HUDEP-2 (cell line): ENCODE data around the gene LYSMD3.

Source experiments
- DNase-seq, 76 experiments: peaks; one replicate each; lab custom pipeline; 2025; ENCODE audit not compliant: unreplicated experiment in 76 of 76; lab: John Stamatoyannopoulos, UW

The LYSMD3 gene

GRCh38 chr5:90548069-90548593 lies 18.7 kb upstream of the LYSMD3 start:
- peak in 2 of 76 experiments; percentile 9 to 38 for DNase-seq

- DNase-seq: no peak
These were observed 17.7 kb upstream of the LYSMD3 start for GRCh38 chr5:90547072-90547536.

DNA sequence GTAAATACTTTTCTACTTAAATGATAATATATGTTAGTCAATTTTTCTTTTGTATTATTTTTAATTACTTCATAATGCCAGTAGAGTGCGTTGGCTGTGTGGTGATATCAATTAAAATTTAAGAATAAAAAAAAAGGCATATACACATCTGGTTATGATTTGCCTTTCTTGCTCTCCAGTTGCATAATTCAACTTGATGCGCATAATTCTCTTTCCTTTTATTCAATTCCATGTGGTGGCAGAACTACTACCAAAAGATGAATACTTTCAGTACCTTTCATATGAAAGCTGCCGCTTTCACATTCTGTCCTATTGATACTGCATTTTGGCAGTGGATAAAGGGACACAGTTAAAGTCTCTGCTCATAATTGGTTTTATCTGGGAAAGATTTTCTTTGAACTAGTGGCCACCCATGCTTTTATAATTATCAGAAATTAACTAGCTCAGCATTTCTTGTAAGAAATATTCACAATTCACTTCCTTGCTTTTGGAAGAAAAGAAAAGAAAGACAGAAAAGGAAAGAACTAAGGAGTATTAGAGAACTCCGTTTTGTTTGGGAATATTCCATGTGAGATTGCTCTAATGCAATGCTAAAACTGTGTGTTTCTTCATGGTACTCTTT lies 16.9 kb upstream of the LYSMD3 start:
- no peak for DNase-seq

GRCh38 chr5:90545511-90545910 lies 16.1 kb upstream of the LYSMD3 start:
- no peak for DNase-seq

DNA sequence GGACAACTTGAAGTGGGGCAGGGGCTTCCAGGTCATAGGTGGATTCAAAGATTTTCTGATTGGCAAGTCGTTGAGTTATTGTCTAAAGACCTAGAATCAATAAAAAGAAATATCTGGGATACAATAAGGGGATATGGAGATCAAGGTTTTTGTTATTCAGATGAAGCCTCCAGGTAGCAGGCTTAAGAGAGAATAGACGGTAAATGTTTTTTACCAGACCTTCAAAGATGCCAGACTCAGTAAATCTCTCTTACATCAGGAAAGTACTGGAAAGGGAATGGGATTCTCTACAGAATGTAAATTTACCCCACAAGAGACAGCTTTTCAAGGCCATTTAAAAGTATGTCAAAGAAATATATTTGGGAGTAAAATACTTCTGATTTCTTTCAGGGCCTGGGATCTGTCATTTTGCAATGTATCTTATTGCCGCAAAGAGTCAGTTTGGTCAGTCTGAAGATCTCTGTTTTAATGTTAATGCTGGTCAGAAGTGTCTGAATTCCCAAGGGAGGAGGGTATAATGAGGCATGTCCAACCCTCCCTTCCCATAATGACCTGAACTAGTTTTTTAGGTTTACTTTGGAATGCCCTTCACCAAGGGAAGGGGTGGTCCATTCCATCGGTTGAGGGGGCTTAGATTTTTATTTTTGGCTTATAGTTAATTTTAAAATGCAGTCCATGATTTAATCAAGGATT lies 13.6 kb upstream of the LYSMD3 start:
- DNase-seq: no peak

DNA sequence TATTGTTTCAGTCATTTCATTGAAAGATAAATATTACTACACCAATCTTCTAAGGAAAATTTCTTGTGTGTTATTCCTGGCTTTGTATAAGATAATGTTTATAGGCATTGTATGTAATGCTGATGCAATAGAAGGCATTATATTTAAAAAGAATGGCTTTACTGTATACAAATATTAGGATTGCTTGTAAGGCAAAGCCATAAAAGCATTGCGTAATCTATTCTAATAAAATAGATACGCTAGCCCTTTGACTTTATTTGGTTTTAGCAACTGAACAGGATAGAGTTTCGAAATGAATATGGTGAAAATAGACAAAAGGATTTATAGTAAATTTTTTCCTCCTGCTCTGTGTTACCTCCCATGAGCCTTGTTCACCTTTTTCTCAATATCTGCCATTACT lies 5.5 kb upstream of the LYSMD3 start:
- no peak for DNase-seq

GRCh38 chr5:90533794-90534193 lies 4.4 kb upstream of the LYSMD3 start:
- no peak for DNase-seq

GRCh38 chr5:90530736-90531487 lies 1.5 kb upstream of the LYSMD3 start:
- DNase-seq: no peak

- DNase-seq: peak in 72 of 76 experiments; percentile 5 to 81 (median 53)
These were observed 724 bp upstream of the LYSMD3 start for GRCh38 chr5:90529939-90530677.

DNA sequence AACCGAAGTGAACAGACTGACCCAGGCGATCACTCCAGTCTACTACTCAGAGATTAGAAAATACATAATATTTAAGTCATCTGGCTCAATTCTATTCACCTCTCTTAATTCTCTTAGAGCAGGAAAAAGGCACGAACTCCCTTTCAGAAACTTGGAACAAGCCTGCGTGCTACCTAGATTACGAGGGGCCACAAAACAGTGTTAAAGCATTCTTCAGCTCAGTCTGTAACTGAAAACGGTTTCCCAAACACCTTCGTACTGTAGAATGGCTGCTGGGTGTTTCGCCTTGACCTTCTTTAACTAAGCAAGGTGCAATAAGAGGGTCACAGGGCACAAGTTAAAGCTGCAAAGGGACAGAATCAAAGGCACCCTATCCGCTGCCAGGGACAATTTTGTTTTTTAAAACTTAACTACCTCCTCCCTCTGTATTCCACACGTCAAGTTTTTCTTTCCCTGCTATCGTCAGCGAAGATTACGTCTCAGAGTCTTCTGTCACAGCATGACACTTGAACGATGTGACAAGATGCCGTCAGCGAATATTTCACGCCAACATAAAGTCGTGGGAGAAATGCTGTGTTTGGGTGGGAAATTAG lies 687 bp downstream of the LYSMD3 start:
- DNase-seq: peak in 5 of 76 experiments; percentile 1 to 33 (median 16)

GRCh38 chr5:90519081-90519480 lies 10.3 kb downstream of the LYSMD3 start:
- DNase-seq: no peak

DNA sequence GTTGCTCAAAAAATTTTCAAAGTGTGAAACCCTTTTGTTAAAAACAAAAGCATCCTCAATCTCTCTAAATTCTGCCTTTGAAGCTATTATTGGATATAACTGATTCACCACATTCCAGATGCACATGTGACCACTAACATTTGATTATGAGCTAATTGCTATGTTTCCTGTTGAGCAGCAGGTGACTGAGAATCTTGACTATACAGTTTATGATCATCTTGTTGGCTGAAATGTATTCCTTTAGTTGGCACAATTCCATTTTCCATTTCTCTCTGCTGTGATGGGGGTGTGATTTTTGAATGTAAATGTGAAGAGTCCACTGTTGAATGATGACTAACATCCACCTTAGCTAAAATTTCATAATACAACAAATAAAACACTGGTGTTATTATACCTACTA lies 10.7 kb downstream of the LYSMD3 start:
- no peak for DNase-seq

- DNase-seq: no peak
These were observed 14.9 kb downstream of the LYSMD3 start for GRCh38 chr5:90514520-90514919.

GRCh38 chr5:90510438-90510837 lies 18.9 kb downstream of the LYSMD3 start:
- DNase-seq: no peak

DNA sequence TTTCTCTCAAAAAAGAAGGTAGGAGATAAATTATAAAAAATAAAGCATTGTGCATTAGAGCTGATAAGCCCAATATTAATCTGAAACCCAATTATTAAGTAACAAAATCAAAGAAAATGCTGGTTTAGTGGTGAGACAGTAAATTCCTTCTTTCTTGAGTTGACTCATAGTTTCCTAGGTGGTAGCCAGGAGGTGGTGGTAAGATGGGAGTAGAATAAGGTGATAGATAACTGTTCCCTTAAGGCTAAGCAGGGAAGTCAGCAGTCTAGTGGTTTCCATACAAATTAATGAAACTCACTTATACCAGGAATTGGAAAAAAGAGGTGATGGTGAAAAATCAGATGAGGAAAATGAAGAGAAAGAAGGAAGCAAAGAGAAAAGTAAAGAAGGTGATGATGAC lies 23.2 kb downstream of the LYSMD3 start:
- no peak for DNase-seq

DNA sequence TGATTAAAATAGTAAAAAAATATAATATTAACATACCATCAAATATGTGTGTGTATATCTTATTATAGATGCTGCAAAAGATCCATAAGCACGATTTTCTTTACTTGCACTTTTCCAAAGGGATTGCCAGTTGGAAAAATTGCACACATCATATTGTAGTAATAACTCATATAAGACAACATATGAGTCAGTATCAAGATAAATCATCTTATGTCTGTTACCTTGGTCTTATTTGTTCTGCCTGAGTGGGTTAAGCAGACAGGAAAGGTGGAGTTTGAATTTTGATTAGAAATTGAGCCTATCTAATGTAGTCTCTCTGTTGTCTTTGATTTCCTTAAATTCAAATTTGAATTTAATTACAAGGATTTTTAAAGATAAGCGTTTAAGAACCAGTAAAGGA lies 24.6 kb downstream of the LYSMD3 start:
- DNase-seq: no peak

DNA sequence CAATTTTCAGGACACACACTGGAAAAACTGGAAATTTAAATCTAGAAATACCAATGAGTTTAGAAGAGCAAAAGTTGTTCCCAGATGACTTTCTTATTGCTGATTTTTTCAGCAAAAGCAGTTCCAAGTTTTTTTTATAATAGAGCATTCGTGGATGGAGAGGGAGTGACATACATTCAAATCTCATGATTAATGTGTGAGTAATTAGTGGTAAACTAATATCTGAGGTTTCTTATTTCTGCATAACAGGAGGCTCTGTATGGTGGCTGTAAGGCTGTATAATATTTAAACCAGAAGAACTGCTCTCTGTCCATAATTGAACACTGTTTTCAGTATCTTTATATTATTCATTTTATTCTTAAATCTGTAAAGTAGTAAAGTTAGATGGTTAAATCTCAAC lies 25.8 kb downstream of the LYSMD3 start:
- no peak for DNase-seq

DNA sequence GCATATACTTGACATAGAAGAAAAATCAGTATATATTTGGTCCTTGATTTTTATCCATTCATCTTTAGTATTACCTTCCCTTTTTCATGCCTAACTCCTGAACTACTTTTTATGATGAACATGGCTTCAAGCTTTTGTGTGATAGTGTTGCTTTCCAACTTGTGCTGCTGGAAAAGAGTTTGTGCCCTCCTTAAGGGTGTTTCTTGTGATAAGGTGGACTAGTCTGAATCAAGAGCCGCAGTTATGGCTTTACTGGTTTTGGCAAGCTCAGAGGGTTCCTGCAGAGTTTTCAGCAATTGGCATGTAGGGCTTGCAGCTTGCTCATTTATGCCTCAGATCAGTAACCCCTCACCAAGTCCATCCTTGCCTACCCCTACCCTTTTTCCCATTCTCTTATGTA lies 34.2 kb downstream of the LYSMD3 start:
- peak in 34 of 76 experiments; percentile 1 to 64 (median 26) for DNase-seq

DNA sequence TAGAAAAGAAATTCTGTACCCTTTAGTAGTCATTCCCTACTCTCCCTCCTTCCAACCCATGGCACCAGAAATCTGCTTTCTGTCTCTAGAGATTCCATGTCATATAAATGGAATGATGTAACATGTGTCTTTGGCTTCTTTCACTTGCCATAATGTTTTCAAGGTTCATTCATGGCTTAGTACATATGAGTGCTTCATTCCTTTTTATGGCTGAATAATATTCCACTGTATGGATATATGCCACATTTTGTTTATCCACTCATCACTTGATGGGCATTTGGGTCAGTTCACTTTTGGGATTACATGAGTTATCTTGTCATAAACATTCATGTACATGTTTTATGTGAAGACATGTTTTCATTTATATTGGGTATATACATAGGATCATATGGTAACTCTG lies 35.3 kb downstream of the LYSMD3 start:
- DNase-seq: no peak

DNA sequence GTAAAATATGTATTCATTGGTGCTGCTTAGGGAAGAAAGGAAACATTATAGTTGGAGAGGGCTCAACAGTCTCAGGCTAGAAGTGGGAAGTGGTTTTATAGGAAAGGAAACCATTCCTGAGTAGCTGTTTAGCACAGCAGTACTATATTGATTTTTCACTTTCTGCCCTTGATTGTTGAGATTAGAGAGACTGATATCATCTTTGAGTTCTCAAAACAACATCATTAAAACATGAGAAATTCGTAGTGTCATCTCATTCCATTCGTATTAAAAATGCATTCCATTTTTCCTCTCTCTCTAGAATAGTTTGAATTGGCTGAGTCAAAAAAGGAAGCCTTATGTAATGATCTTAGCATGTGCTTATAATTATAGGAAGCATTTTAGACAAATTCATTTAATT lies 40.6 kb downstream of the LYSMD3 start:
- DNase-seq: no peak
